IPS-20b (cell line): ENCODE measurements around the gene PRKCD.

Experiments
- H3K27ac ChIP-seq: one replicate; pipeline ENCODE4 v1.5.1; 2013; ENCODE audit warnings: low read length
- H3K27me3 ChIP-seq: 2 replicates; pipeline ENCODE4 v1.6.1; 2013; ENCODE audit warnings: mild to moderate bottlenecking, low read length, inconsistent platforms; ENCODE audit not compliant: insufficient read depth
- H3K36me3 ChIP-seq: 2 replicates; pipeline ENCODE4 v1.6.1; 2013; ENCODE audit warnings: low read depth, mild to moderate bottlenecking, inconsistent platforms, low read length, moderate library complexity; ENCODE audit not compliant: insufficient read depth
- H3K4me1 ChIP-seq: 2 replicates; pipeline ENCODE4 v1.6.1; 2013; ENCODE audit warnings: mild to moderate bottlenecking, control low read depth, inconsistent platforms, low read length, moderate library complexity; ENCODE audit not compliant: insufficient read depth
- H3K4me3 ChIP-seq: 2 replicates; pipeline ENCODE4 v1.5.1; 2013; ENCODE audit warnings: mild to moderate bottlenecking, low read length, inconsistent platforms
- H3K9ac ChIP-seq: 2 replicates; pipeline ENCODE4 v1.6.1; 2013; ENCODE audit warnings: low read depth, mild to moderate bottlenecking, inconsistent platforms, low read length, moderate library complexity
- H3K9me3 ChIP-seq: 2 replicates; pipeline ENCODE4 v1.6.1; 2013; ENCODE audit warnings: mild to moderate bottlenecking, low read depth, low read length, inconsistent platforms; ENCODE audit not compliant: insufficient read depth

The PRKCD gene

DNA sequence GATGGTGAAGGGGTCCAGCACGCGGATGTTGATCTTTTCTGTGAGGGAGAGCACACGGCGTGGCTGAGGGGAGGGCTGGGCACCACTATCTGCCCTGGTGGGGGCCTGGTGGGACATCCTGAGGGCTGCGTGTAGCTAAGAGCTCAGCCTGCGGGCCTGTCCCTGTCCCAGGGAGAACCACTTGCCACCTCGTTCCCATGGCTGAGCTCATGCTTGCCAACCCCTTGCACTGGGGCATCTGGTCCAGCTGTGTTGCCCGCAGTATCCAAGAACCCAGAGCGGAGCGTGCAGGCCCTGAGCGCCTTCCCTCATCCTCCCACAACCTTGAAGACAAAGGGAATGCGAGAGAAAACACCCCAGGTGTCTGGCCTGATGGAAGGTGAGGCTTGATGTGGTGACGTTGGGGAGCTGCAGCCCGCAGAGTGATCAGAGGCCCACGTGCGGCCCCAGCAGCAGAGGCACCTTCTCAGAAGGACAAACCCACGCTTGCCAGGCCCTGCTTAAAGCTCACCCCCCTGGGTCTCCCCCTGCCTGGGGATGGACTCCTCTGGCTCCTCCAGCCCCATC lies 65.9 kb downstream of the PRKCD start:
- H3K9ac ChIP-seq = no peak overlapping the region
- no peaks in the 10 kb centered on the region for H3K27me3 ChIP-seq
- H3K4me3 ChIP-seq = no peak overlapping the region
- no peak overlapping the region for H3K27ac ChIP-seq
- no peaks in the 10 kb centered on the region for H3K9me3 ChIP-seq
- no peaks in the 10 kb centered on the region for H3K4me1 ChIP-seq
- H3K36me3 ChIP-seq = peaks cover 93% of the 10 kb centered on the region

DNA sequence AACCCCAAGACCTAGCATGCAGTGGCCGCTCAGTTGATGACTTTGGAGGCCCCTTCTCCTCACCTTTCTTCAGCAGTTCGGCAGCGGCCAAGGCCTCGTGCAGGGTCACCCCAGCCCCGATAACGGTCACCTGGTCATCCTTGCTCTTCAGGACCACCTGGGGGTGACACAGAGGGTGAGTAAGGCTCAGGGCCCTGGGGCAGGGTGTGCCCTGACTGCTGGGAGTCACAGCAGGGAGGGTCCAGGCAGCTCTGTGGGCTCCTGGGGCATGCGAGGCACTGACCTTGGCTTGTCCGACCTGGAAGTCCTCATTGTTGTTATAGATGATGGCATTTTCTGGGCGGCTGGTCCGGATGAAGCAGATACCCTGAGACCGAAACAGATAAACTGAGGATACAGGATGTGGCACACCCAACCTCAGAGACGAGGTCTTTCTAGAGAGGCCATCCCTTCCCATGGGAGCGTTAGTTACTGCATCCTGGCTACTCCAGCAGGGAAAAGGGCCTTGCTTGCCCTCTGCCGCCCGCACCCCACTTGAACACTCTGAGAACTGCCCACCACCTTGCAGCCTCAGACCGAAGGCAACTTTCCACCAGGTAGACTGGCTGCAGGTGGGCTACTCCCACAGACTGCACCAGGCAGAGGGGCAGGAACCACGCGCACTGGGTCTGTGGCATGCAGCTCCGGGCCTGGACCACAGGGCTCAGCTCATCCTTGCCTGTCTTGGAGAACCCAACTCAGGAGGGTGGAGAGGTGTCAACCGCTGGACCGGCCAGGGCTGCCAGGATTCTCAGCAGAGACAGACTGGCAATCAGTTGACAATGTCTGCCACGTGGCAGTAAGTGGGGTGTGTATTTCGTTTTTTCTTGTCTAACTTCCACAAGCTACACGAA lies 67.2 kb downstream of the PRKCD start:
- no peaks in the 10 kb centered on the region for H3K4me1 ChIP-seq
- no peak overlapping the region for H3K27ac ChIP-seq
- peaks cover 100% of the 10 kb centered on the region for H3K36me3 ChIP-seq
- H3K27me3 ChIP-seq = no peaks in the 10 kb centered on the region
- no peaks in the 10 kb centered on the region for H3K9me3 ChIP-seq
- H3K9ac ChIP-seq = no peak overlapping the region
- no peak overlapping the region for H3K4me3 ChIP-seq

DNA sequence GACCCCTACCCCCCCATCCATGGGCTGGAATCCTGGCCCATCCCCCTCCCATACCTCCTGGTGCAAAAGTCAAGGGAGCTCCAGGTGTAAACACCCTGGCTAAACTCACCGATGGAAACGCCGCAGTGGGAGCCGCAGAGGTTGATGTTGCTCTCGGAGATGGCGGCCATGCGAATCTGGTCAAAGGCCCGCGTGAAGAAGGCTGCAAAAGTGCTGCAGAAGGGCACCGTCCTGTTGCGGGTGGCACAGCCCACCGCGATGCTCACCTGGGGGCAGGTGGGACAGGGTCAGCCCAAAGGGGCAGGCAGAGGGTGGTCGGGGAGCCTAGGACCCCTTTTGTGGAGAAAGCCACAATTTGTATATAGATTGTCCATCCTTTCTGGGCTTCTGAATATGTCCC lies 68.2 kb downstream of the PRKCD start:
- no peaks in the 10 kb centered on the region for H3K27me3 ChIP-seq
- no peak overlapping the region for H3K27ac ChIP-seq
- H3K4me1 ChIP-seq = no peaks in the 10 kb centered on the region
- peaks cover 100% of the 10 kb centered on the region for H3K36me3 ChIP-seq
- H3K9ac ChIP-seq = no peak overlapping the region
- H3K9me3 ChIP-seq = no peaks in the 10 kb centered on the region
- no peak overlapping the region for H3K4me3 ChIP-seq

DNA sequence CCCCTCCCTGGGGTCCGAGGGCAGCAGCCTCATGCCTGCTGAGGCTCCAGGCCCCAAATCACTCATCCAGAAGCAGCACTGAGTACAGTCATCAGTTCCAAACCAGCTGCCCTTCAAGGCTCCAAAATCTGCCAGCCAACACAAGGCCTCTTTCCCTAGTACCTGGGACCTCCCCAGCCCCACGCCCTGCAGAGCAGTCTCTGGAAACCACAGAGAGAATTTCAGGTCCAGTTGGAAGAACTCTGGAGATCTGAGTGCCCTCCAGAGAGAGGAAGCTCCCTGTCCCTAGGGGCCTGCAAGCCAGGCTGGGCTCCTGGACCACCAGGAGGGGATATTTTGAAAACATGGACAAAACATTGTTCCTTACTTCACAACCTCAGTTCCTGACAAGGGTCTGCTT lies 68.6 kb downstream of the PRKCD start:
- Histone ChIP-seq H3K27ac (no peak overlapping the region), H3K27me3 (no peaks in the 10 kb centered on the region), H3K4me3 (no peak overlapping the region), H3K36me3 (peaks cover 100% of the 10 kb centered on the region), H3K4me1 (no peaks in the 10 kb centered on the region), H3K9me3 (no peaks in the 10 kb centered on the region), H3K9ac (no peak overlapping the region)

DNA sequence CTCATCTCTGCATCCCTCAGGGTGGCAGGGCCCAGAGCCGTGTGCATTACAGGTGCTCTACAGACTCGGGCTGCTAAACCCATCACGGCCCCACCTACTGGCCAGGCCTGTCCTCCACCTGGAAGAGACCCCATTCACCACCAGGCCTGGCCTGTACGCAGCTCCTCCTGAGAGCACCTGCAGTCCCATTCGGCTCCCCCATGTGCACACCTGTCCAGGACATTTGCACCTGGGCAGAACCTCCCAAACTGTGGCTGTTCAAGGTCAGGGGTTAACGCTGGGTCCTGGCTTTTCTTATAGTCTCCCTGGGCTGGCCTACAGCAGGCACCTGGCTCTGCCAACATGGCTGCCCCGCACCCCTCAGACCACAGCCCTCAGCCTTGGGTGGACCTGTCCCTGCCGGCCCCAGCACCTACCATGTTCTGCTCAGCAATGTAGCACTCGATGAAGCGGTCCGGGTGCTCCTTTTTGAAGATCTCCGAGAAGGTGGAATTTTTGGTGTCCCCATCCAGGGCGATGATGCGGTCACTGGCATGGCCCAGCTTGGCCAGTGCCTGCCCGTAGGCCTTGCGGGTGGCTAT lies 69.1 kb downstream of the PRKCD start:
- H3K27ac ChIP-seq = no peak overlapping the region
- no peaks in the 10 kb centered on the region for H3K4me1 ChIP-seq
- no peak overlapping the region for H3K4me3 ChIP-seq
- no peaks in the 10 kb centered on the region for H3K27me3 ChIP-seq
- H3K9me3 ChIP-seq = no peaks in the 10 kb centered on the region
- no peak overlapping the region for H3K9ac ChIP-seq
- H3K36me3 ChIP-seq = peaks cover 100% of the 10 kb centered on the region

DNA sequence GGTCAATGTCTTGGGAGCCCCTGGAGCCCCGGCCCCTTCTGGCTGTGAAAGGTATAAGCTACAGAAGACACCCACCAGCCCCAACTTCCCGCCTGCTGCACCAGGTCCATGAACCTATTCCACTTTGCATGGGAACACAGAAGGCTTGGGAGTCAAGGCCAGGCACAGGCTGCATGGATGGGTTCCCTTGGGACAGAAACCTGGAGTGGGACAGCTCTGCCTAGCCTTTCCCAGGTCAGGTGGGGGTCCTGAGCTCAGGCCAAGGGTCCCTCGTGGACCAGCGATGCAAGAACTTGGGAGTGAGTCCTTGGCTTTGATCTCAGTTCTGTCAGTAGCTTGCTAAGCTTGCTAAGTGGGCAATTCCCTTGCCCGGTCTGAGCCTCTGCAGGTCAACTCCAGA lies 69.8 kb downstream of the PRKCD start:
- Histone ChIP-seq H3K27me3 (no peaks in the 10 kb centered on the region), H3K36me3 (peaks cover 100% of the 10 kb centered on the region), H3K9me3 (no peaks in the 10 kb centered on the region), H3K27ac (no peak overlapping the region), H3K4me3 (no peak overlapping the region), H3K4me1 (no peaks in the 10 kb centered on the region), H3K9ac (no peak overlapping the region)

GRCh38 chr3:53231532-53232511 lies 70.8 kb downstream of the PRKCD start:
- no peak overlapping the region for H3K9ac ChIP-seq
- no peaks in the 10 kb centered on the region for H3K9me3 ChIP-seq
- no peak overlapping the region for H3K4me3 ChIP-seq
- no peak overlapping the region for H3K27ac ChIP-seq
- no peaks in the 10 kb centered on the region for H3K27me3 ChIP-seq
- H3K4me1 ChIP-seq = no peaks in the 10 kb centered on the region
- peaks cover 100% of the 10 kb centered on the region for H3K36me3 ChIP-seq

DNA sequence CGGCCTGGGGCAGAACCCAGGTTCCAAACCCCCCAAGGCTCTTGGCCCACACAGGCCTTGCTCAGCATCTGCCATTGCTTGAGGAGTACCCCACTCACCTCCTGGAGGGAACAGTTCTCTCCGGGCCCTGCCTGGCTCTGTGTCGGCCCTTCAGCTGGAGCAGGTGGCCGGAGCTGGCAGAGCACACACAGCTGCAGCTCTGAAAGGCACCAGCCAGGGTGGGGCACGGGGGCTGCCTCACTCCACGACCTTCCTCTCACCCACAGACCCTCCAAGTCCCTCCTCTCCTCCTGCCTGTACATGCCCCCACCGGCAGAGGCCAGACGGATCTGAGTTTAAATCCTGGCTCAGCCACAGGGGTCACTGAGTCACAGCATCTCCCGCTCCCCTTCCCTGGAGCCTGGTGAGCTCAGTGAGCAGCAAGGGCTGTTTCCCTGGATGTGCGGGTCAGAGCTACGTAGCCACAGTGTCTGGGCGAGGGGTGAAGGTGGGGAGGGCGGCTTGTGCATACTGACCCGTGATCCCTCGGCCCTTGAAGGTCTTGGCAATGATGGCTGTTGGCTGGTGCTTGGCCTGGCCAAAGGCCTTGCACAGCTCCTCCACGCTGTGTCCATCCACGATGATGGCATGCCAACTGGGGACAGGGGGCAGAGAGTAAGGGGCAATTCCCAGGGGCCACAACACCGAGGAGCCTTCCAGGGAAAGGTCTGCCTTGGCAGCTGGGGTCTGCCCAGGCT lies 71.8 kb downstream of the PRKCD start:
- Histone ChIP-seq H3K9ac (no peak overlapping the region), H3K27me3 (no peaks in the 10 kb centered on the region), H3K27ac (no peak overlapping the region), H3K4me1 (no peaks in the 10 kb centered on the region), H3K36me3 (peaks cover 100% of the 10 kb centered on the region), H3K4me3 (no peak overlapping the region), H3K9me3 (no peaks in the 10 kb centered on the region)

DNA sequence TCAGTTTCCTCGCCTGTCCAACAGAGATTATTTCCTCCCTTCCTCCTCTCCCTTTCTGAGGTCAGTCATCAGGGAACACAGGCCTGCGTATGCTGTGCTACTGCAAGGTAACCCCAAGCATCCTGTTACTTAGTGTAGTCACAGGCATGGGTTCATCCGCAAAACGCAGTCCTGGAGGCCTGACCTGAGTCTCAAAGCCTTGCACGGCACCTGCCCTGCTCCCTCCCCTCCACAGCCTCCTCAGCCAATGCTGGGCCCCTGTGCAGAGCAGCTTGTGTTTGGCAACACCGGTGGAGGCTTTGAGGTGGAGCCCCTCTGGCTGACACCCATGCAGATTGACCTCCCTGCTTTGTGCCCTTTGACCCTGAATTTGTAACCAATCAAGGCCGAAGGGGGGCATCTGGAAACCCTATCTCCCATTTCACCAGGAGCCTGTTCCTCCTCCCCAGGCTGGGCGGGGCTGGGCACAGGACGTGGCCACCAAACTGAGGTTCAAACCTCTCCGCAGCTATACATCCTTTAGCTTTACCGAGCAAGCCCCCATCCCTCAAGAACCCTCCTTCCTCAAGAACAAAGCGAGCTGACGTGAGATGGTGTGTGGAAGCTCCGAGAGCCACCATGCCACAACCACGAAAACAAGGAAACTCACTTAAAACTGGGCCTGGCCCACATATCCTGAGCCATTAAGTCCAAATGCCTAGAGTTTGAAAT lies 73.3 kb downstream of the PRKCD start:
- Histone ChIP-seq H3K36me3 (peaks cover 100% of the 10 kb centered on the region), H3K27ac (no peak overlapping the region), H3K4me1 (no peaks in the 10 kb centered on the region), H3K9ac (no peak overlapping the region), H3K27me3 (no peaks in the 10 kb centered on the region), H3K4me3 (no peak overlapping the region), H3K9me3 (no peaks in the 10 kb centered on the region)

- Histone ChIP-seq H3K27ac (no peak overlapping the region), H3K27me3 (no peaks in the 10 kb centered on the region), H3K4me1 (no peaks in the 10 kb centered on the region), H3K9me3 (no peaks in the 10 kb centered on the region), H3K9ac (no peak overlapping the region), H3K36me3 (peaks cover 100% of the 10 kb centered on the region), H3K4me3 (no peak overlapping the region)
Observed at GRCh38 chr3:53234841-53235232, 73.8 kb downstream of the PRKCD start.
